Astrocyte (in vitro differentiated cells and primary cell): Measurements from ENCODE around the gene KLK12.

Experiments used
- CTCF ChIP-seq: IDR thresholded peaks from 2 replicates; pipeline ENCODE4 v1.5.1; 2011; ENCODE audit warnings: low read depth, mild to moderate bottlenecking, inconsistent platforms, low read length, moderate library complexity; ENCODE audit not compliant: insufficient read depth
- EZH2 ChIP-seq: IDR thresholded peaks from 2 replicates; pipeline ENCODE4 v1.6.1; 2012; ENCODE audit warnings: mild to moderate bottlenecking, low read length, inconsistent platforms; ENCODE audit not compliant: insufficient read depth

GRCh38 chr19:51059715-51060114, 24.9 kb upstream of the KLK12 start:
- no peak for TF ChIP-seq CTCF
- TF ChIP-seq EZH2 = no peak
